A549 (cell line): ENCODE measurements around the gene RPGRIP1. TPM values are rescaled to one million over a fixed set of nuclear protein-coding genes. Genes with fewer than 3 reads are reported as not detected.
A peak's percentile ranks its signal among the peaks of the same experiment; 100 is the strongest.

Source experiments
- CBX8 ChIP-seq: fragments of 200-600 bp; sonication (generic); IDR thresholded peaks from 2 replicates; pipeline ENCODE4 v1.6.1; 2016
- EHMT2 ChIP-seq: fragments of 200-600 bp; sonication (generic); IDR thresholded peaks from 2 replicates; pipeline ENCODE4 v1.6.1; 2016; ENCODE audit warnings: antibody characterized with exemption, low read depth, mild to moderate bottlenecking, moderate library complexity
- FOSB ChIP-seq: fragments of 250-450 bp; sonication (Bioruptor Pico); IDR thresholded peaks from 2 replicates; pipeline ENCODE4 v1.5.0; 2020; ENCODE audit warnings: mild to moderate bottlenecking, moderate library complexity
- FOXS1 ChIP-seq: fragments of 250-450 bp; sonication (Bioruptor Pico); IDR thresholded peaks from 2 replicates; pipeline ENCODE4 v1.5.0; 2020; ENCODE audit warnings: mild to moderate bottlenecking, moderate library complexity
- GATA3 ChIP-seq: IDR thresholded peaks from 2 replicates; pipeline ENCODE4 v1.6.1; 2012; ENCODE audit warnings: borderline replicate concordance
- HDAC2 ChIP-seq: fragments of 200-600 bp; sonication (generic); IDR thresholded peaks from 2 replicates; pipeline ENCODE4 v1.6.1; 2016
- HEYL ChIP-seq: fragments of 250-450 bp; sonication (Bioruptor Pico); IDR thresholded peaks from 2 replicates; pipeline ENCODE4 v1.8.0; 2021; ENCODE audit warnings: mild to moderate bottlenecking, moderate library complexity
- HOXB13 ChIP-seq: fragments of 250-450 bp; sonication (Bioruptor Pico); IDR thresholded peaks from 2 replicates; pipeline ENCODE4 v1.5.0; 2020; ENCODE audit warnings: low read depth, mild to moderate bottlenecking, moderate library complexity
- HOXB5 ChIP-seq: fragments of 250-450 bp; sonication (Bioruptor Pico); IDR thresholded peaks from 2 replicates; pipeline ENCODE4 v1.5.0; 2020; ENCODE audit warnings: mild to moderate bottlenecking, moderate library complexity
- JUNB ChIP-seq: fragments of >200 bp; sonication (Bioruptor Twin); formaldehyde crosslinking; IDR thresholded peaks from 2 replicates; pipeline ENCODE4 v1.6.1; 2016
- KDM1A ChIP-seq: fragments of 200-600 bp; sonication (generic); IDR thresholded peaks from 2 replicates; pipeline ENCODE4 v1.6.1; 2016; ENCODE audit warnings: low read depth, mild to moderate bottlenecking
- KDM5A ChIP-seq: fragments of 200-600 bp; sonication (generic); IDR thresholded peaks from 2 replicates; pipeline ENCODE4 v1.6.1; 2016; ENCODE audit warnings: antibody characterized with exemption, mild to moderate bottlenecking
- MAFK ChIP-seq: fragments of 450-650 bp; IDR thresholded peaks from 2 replicates; pipeline ENCODE4 v1.6.1; 2014; ENCODE audit not compliant: partially characterized antibody
- MAZ ChIP-seq: fragments of 150-350 bp; IDR thresholded peaks from 2 replicates; pipeline ENCODE4 v1.6.1; 2014; ENCODE audit warnings: antibody characterized with exemption, low read depth, low read length, borderline replicate concordance
- MYC ChIP-seq: IDR thresholded peaks from 2 replicates; pipeline ENCODE4 v1.6.1; 2012; ENCODE audit warnings: mild to moderate bottlenecking, inconsistent platforms, low read length, improper control_type of control experiment, borderline replicate concordance
- NPAS2 ChIP-seq: fragments of 250-450 bp; sonication (Bioruptor Pico); IDR thresholded peaks from 2 replicates; pipeline ENCODE4 v1.8.0; 2022; ENCODE audit warnings: mild to moderate bottlenecking, moderate library complexity, borderline replicate concordance
- PHF8 ChIP-seq: fragments of 200-600 bp; sonication (generic); IDR thresholded peaks from 2 replicates; pipeline ENCODE4 v1.6.1; 2016; ENCODE audit warnings: low read depth, mild to moderate bottlenecking, antibody characterized with exemption, moderate library complexity, borderline replicate concordance
- POLR2A ChIP-seq: IDR thresholded peaks from 2 replicates; pipeline ENCODE4 v1.6.1; 2012; ENCODE audit warnings: mild to moderate bottlenecking, low read length
- RAD21 ChIP-seq, 2 experiments: fragments of >200 bp in 1 of 2; sonication (Bioruptor Twin) in 1 of 2; formaldehyde crosslinking in 1 of 2; IDR thresholded peaks in 1 of 2; conservative IDR thresholded peaks in 1 of 2; 2 replicates in 1 of 2; 3 replicates in 1 of 2; pipeline ENCODE4 v1.6.1; 2012 to 2018; ENCODE audit warnings: inconsistent platforms in 1 of 2
- RARB ChIP-seq: fragments of 250-450 bp; sonication (Bioruptor Pico); IDR thresholded peaks from 2 replicates; pipeline ENCODE4 v1.8.0; 2021; ENCODE audit warnings: mild to moderate bottlenecking, moderate library complexity
- TFCP2L1 ChIP-seq: fragments of 250-450 bp; sonication (Bioruptor Pico); IDR thresholded peaks from 2 replicates; pipeline ENCODE4 v1.5.0; 2021; ENCODE audit warnings: mild to moderate bottlenecking
- TP53 ChIP-seq: fragments of 250-450 bp; sonication (Bioruptor Pico); IDR thresholded peaks from 2 replicates; pipeline ENCODE4 v1.5.0; 2021; ENCODE audit warnings: mild to moderate bottlenecking, moderate library complexity
- ZC3H11A ChIP-seq: fragments of 450-650 bp; IDR thresholded peaks from 2 replicates; pipeline ENCODE4 v1.6.1; 2014; ENCODE audit warnings: antibody characterized with exemption, mild to moderate bottlenecking
- polyA plus RNA-seq, 4 experiments: library from polyadenylated mRNA; depleted of rRNA in 3 of 4; stranded (reverse); fragments of >200 nt; fragmentation: RNase III in 1 of 4; extraction: RNeasy Plus Mini Kit Qiagen cat#74134 plus additional on column Dnase treatment in 1 of 4; gene quantifications; 2 replicates in 3 of 4; 3 replicates in 1 of 4; pipeline ENCODE4 v1.2.3, GENCODE V29; 2011 to 2017
- TF ChIP-seq, protein P1 (sequence below): fragments of >200 bp; sonication (Bioruptor Twin); formaldehyde crosslinking; IDR thresholded peaks from 3 replicates; pipeline ENCODE4 v1.6.1; 2016
- TF ChIP-seq, protein P2 (sequence below): fragments of 250-450 bp; sonication (Bioruptor Pico); IDR thresholded peaks from 2 replicates; pipeline ENCODE4 v1.5.0; 2020; ENCODE audit warnings: low read depth, mild to moderate bottlenecking, moderate library complexity
- TF ChIP-seq, protein P3 (sequence below): fragments of 450-650 bp; IDR thresholded peaks from 2 replicates; pipeline ENCODE4 v1.6.1; 2014; ENCODE audit warnings: antibody characterized with exemption
- TF ChIP-seq, protein P4 (sequence below): fragments of >200 bp; sonication (Bioruptor Twin); formaldehyde crosslinking; IDR thresholded peaks from 2 replicates; pipeline ENCODE4 v1.6.1; 2016
- TF ChIP-seq, protein P5 (sequence below): IDR thresholded peaks from 2 replicates; pipeline ENCODE4 v1.6.1; 2012
- TF ChIP-seq, protein P6 (sequence below): fragments of 200-600 bp; sonication (generic); IDR thresholded peaks from 2 replicates; pipeline ENCODE4 v1.6.1; 2016; ENCODE audit warnings: antibody characterized with exemption, mild to moderate bottlenecking, moderate library complexity
- TF ChIP-seq, protein P7 (sequence below): fragments of 250-450 bp; sonication (Bioruptor Pico); IDR thresholded peaks from 2 replicates; pipeline ENCODE4 v1.5.0; 2021; ENCODE audit warnings: mild to moderate bottlenecking, moderate library complexity, borderline replicate concordance

The RPGRIP1 gene
- polyA plus RNA-seq, 2 of the 4 experiments (the other 2 are of a cell fraction) = 0.26 to 1.5 TPM

DNA sequence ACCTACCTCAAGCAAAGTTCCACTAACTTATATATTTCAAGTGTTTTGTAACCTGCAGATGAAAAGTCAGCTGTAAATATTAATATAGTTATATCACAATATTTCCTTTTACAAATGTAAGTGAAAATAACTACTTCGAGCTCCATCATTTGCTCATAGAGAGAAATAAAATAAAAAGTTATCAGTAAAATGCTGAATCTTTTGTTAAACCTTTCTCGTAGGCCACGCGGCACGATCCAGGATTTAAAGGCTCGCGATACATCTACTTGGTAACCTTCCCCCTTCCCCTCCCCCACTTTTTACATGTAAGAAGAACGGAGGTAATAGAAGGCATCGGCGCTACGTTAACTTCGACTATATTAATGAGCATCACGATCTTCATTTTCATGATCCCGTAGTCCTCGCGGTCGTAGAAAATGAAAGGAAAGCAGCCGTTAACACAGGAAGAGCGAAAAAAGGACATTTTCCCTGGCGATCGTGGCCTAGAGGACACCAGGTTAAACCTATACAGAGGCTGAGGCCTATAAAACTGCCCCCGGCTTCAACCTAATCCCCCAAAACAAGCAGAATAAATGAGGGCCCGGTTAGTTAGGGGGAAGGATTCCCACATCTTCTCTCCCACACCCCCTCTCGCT is 11.1 kb upstream of the RPGRIP1 start (continued):
- TF ChIP-seq HOXB13 (no peak), HOXB5 (CRISPR knock-in tag) (no peak), GATA3 (no peak), FOSB (CRISPR knock-in tag) (no peak), TFCP2L1 (CRISPR knock-in tag) (0 out of 2 replicates have a peak, but pooled peaks have one; percentile 53), HDAC2 (0 out of 2 replicates have a peak, but pooled peaks have one; percentile 36), MAZ (no peak), CBX8 (no peak), KDM1A (no peak), RAD21 (conservative IDR thresholded peaks at IDR 0.05 in 1 of 2, IDR thresholded peaks at IDR 0.05 in 1 of 2) (no peak), HEYL (CRISPR knock-in tag) (no peak), PHF8 (0 out of 2 replicates have a peak, but pooled peaks have one; percentile 96), JUNB (no peak), EHMT2 (no peak), MAFK (no peak), MYC (no peak), FOXS1 (CRISPR knock-in tag) (no peak), NPAS2 (no peak), RARB (CRISPR knock-in tag) (no peak), ZC3H11A (no peak), KDM5A (no peak), POLR2A (no peak), TP53 (CRISPR knock-in tag) (peak; percentile 22; the same call in 1 of the 2 replicates)
- TF ChIP-seq, protein P1, sequence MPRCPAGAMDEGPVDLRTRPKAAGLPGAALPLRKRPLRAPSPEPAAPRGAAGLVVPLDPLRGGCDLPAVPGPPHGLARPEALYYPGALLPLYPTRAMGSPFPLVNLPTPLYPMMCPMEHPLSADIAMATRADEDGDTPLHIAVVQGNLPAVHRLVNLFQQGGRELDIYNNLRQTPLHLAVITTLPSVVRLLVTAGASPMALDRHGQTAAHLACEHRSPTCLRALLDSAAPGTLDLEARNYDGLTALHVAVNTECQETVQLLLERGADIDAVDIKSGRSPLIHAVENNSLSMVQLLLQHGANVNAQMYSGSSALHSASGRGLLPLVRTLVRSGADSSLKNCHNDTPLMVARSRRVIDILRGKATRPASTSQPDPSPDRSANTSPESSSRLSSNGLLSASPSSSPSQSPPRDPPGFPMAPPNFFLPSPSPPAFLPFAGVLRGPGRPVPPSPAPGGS = no peak
- TF ChIP-seq, protein P2, sequence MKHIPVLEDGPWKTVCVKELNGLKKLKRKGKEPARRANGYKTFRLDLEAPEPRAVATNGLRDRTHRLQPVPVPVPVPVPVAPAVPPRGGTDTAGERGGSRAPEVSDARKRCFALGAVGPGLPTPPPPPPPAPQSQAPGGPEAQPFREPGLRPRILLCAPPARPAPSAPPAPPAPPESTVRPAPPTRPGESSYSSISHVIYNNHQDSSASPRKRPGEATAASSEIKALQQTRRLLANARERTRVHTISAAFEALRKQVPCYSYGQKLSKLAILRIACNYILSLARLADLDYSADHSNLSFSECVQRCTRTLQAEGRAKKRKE (CRISPR knock-in tag) = no peak
- TF ChIP-seq, protein P3, sequence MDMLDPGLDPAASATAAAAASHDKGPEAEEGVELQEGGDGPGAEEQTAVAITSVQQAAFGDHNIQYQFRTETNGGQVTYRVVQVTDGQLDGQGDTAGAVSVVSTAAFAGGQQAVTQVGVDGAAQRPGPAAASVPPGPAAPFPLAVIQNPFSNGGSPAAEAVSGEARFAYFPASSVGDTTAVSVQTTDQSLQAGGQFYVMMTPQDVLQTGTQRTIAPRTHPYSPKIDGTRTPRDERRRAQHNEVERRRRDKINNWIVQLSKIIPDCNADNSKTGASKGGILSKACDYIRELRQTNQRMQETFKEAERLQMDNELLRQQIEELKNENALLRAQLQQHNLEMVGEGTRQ = no peak
- TF ChIP-seq, protein P4, sequence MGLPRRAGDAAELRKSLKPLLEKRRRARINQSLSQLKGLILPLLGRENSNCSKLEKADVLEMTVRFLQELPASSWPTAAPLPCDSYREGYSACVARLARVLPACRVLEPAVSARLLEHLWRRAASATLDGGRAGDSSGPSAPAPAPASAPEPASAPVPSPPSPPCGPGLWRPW = no peak
- TF ChIP-seq, protein P5, sequence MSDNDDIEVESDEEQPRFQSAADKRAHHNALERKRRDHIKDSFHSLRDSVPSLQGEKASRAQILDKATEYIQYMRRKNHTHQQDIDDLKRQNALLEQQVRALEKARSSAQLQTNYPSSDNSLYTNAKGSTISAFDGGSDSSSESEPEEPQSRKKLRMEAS = no peak; the same call in 1 of the 2 replicates
- TF ChIP-seq, protein P6, sequence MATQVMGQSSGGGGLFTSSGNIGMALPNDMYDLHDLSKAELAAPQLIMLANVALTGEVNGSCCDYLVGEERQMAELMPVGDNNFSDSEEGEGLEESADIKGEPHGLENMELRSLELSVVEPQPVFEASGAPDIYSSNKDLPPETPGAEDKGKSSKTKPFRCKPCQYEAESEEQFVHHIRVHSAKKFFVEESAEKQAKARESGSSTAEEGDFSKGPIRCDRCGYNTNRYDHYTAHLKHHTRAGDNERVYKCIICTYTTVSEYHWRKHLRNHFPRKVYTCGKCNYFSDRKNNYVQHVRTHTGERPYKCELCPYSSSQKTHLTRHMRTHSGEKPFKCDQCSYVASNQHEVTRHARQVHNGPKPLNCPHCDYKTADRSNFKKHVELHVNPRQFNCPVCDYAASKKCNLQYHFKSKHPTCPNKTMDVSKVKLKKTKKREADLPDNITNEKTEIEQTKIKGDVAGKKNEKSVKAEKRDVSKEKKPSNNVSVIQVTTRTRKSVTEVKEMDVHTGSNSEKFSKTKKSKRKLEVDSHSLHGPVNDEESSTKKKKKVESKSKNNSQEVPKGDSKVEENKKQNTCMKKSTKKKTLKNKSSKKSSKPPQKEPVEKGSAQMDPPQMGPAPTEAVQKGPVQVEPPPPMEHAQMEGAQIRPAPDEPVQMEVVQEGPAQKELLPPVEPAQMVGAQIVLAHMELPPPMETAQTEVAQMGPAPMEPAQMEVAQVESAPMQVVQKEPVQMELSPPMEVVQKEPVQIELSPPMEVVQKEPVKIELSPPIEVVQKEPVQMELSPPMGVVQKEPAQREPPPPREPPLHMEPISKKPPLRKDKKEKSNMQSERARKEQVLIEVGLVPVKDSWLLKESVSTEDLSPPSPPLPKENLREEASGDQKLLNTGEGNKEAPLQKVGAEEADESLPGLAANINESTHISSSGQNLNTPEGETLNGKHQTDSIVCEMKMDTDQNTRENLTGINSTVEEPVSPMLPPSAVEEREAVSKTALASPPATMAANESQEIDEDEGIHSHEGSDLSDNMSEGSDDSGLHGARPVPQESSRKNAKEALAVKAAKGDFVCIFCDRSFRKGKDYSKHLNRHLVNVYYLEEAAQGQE = peak; percentile 21; the same call in 1 of the 2 replicates
- TF ChIP-seq, protein P7, sequence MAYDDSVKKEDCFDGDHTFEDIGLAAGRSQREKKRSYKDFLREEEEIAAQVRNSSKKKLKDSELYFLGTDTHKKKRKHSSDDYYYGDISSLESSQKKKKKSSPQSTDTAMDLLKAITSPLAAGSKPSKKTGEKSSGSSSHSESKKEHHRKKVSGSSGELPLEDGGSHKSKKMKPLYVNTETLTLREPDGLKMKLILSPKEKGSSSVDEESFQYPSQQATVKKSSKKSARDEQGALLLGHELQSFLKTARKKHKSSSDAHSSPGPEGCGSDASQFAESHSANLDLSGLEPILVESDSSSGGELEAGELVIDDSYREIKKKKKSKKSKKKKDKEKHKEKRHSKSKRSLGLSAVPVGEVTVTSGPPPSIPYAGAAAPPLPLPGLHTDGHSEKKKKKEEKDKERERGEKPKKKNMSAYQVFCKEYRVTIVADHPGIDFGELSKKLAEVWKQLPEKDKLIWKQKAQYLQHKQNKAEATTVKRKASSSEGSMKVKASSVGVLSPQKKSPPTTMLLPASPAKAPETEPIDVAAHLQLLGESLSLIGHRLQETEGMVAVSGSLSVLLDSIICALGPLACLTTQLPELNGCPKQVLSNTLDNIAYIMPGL (CRISPR knock-in tag) = no peak
